ENCODE results near the gene MAN1A1.

MAN1A1 gene

GRCh38 chr6:119346936-119347335 is 2.6 kb downstream of the MAN1A1 start:
- no peak for DNase-seq (ENCODE audit: low read depth in 2 of 2, low spot score in 1 of 2)

- no peak for DNase-seq (ENCODE audit: low read depth in 2 of 2, low spot score in 1 of 2)
Measured at GRCh38 chr6:119346450-119346849, 3.1 kb downstream of the MAN1A1 start.

DNA sequence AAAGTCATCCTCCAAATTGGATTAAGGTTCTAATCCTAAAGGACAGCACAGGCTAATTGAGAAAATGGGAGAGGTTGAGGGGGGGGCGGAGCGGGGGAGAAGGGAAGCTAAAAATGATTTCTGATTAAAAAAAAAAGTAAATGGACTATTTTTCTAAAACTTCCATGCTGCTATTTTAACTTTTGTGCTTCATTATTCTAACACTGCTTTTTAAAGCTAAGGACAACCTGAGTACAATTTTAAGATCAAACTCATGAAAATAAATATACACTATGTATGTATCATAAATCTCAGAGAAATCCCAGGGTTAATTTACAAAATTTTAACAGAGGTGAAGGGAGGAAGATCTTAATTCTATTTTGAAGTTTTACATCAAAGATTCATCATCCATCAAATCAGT is 4.4 kb downstream of the MAN1A1 start:
- no peak for DNase-seq (ENCODE audit: low read depth in 2 of 2, low spot score in 1 of 2)

GRCh38 chr6:119344306-119344705 is 5.3 kb downstream of the MAN1A1 start:
- no peak for DNase-seq (ENCODE audit: low read depth in 2 of 2, low spot score in 1 of 2)

DNA sequence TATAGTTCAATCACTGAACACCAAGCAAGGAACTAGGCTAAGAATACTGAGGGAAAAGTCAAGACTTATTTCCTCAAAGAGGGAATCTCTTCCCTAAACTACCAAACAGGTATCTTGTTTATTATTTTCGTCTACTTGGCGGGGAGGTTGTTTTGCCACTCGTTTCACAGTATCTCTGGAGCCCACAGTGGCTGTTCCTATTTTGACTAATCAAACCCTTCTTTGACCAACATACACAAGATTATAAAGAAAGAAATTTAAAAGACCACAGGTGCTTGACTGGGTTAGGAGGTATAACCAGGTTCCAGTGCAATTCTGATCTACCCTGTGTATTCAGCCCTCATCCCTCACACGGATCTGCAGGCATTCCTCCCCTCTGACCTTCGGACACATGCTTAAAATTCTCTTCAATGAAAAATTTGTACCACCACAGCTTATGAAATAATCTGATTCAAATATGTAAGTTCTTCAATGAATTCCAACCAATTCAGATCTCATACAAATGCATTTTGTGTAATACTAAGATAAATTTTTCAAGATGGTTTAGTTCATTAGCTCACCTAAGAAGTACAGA is 5.9 kb downstream of the MAN1A1 start:
- no peak for DNase-seq (ENCODE audit: low read depth in 2 of 2, low spot score in 1 of 2)

DNA sequence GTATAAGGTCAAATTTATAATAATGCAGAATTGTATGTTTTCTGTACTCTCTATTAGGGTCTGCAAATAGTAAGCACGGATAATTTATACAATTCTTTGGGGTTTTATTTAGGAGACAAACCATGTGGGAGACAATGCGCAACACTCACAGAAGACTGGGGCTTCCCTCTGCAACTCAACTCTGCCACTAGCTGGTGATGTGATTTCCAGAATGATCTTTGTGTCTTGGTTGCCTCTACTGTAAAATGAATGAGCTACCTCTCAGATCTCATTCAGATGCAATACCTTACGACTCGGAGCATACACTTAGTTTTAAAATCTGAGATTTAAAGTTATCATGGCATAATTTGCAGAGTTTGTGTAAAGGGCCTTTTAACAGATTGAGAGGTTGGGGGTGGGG is 6.4 kb downstream of the MAN1A1 start:
- DNase-seq (ENCODE audit: low read depth in 2 of 2, low spot score in 1 of 2): no peak

DNA sequence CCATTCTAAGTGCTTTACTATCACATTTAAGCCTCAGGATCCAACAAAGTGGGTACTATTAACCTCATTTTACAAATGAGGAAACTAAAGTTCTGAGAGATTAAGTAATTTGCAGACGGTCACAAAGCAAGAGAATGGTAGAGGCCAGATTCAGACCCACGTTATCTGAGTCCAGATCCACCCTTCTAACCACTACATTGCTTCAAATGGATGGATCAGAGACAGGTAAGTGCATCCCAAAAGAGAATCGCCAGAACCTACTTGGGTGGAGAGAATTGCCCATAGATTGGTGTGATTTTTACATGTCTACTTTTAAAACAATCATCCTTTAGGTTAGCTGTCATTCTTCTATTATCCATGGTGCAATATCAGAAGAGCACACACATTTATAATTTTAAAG is 7.1 kb downstream of the MAN1A1 start:
- DNase-seq (ENCODE audit: low read depth in 2 of 2, low spot score in 1 of 2): no peak

GRCh38 chr6:119340796-119341487 is 8.6 kb downstream of the MAN1A1 start:
- no peak for DNase-seq (ENCODE audit: low read depth in 2 of 2, low spot score in 1 of 2)

DNA sequence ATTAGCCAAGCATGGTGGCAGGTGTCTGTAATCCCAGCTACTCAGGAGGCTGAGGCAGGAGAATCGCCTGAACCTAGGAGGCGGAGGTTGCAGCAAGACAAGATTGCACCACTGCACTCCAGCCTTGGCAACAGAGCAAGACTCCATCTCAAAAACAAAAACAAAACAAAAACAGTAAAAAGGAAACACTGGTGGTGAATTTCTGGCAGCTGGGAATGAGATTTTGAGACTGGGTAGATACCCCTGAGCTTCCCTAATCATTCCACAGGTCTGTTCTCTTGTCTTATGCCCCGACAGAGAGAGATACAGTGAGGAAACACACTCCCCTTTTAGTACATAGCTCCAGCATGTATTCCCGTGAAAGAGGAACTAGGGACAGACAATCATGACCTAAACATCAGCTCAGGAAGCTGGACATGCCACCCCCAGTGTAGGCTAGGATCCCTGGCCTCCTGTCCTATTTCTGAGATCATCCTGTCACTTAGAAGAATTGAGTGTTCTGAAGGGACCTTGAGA is 9.6 kb downstream of the MAN1A1 start:
- DNase-seq (ENCODE audit: low read depth in 2 of 2, low spot score in 1 of 2): no peak

DNA sequence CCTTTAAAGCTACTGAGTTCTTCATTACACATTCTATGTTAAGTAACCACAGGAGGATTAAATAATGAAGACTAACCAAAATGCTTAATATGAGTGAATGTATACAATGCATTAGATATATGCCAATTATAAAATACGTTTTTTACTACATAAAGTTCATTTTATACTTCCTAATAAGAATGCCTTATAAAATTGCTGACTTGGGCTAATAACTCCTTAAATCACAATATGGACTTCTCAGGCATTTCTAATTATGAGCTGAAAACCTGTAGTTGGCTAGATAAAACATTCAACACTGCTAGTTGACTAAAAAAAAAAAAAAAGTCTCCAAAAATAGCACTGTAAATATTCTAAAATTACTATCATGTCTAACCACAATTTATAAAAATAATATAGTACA is 11.8 kb downstream of the MAN1A1 start:
- no peak for DNase-seq (ENCODE audit: low read depth in 2 of 2, low spot score in 1 of 2)

DNA sequence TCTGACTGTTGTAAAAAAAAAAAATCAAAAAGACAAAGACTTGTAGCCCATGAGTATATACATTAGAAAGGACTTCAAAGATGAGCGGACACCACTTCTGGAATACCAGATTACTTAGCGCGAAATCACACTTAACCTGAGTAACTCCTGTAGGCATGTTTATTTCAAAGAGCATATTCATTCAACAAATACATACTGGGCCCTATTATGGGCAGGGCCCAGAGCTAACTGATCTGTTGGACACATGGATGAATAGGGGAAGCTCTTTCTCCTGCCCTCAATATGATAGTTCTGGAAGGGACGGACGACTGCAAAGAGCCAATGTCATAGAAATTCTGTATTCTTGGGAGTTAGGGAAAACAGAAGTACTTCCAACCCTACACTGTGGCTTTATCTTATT is 12.3 kb downstream of the MAN1A1 start:
- DNase-seq (ENCODE audit: low read depth in 2 of 2, low spot score in 1 of 2): no peak

DNA sequence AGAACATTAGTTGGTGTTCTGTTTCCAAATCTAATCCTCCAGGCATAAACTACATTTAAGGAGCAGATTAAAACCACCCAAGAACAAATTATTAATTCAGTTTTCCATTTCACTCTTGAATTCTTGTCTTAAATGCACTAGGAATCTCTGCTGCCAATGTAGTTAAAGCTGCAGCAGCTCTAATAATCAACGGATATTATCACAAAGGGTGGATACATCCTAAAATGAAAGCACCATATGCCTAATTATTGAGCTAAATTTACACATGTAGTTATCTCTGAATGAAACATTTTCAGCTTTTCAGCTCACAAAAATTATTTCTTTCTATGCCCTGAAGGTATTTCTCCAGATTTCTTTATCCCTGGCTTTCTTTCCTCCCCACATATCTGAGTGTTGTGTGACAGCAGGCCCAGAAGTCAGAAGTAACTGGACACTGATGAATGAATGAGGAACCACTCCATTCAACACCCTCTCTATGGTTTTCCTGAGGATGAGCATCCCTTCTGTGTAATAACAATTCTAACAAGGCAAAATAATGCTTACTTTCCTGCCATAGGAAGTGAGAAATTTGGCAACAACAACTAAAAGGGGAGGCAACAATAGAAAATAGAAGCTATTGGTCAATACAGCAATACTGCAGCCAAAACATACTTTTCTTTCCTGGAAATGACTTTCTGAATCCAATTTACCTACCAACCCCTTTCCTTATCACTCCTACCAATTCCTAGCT is 14.9 kb downstream of the MAN1A1 start:
- DNase-seq (ENCODE audit: low read depth in 2 of 2, low spot score in 1 of 2): no peak

DNA sequence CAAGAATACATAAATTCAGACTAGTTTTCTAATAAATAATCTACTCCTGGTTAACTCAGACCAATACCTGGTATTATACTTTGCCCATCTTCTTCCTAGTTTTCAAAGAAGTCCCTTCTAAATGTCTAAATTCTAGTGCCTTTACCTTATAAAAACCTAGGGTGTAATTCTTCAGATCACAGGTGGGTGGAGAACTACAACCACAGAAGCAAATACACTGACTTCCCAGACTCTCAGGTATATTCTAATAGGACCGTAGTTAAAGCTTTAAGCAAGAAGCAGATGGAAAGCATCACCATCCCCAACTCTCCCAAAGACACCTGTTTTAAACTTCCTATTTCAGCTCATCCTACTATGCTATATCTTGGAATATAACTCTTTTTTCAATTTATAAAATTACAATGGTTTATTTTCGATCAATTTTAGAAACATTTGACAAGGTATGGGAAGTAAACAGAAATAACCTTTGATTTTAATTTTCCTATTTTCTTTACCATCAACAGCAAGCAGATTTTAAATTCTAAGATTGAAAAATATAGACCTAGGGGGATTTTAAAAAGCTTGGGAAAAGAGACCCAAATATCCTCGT is 15.8 kb downstream of the MAN1A1 start:
- no peak for DNase-seq (ENCODE audit: low read depth in 2 of 2, low spot score in 1 of 2)

DNA sequence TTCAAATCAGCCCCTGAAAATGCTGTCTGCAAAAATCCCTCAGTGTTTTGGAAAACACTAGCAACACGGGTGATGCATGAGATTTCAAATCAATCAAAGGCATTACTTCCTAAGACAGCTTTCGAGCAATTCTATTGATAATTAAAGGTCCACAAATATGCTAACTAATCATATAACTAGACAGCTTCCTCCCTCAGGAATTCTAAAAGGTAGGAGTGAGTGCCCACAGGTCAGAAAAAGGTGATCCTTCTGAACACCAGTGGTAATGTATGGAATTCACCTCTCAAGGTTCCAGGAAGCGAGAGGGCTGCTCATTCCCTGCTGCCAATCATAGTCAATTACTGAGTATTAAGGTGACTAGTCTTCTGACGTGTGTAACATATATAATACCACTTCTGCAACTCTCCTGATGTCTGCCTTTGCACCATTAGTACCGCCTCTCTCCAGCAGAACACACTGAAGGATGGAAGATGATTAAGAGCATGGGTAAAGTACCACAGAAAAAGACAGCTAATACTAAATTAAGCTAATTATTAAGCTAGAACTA is 16.4 kb downstream of the MAN1A1 start:
- no peak for DNase-seq (ENCODE audit: low read depth in 2 of 2, low spot score in 1 of 2)

- no peak for DNase-seq (ENCODE audit: low read depth in 2 of 2, low spot score in 1 of 2)
Measured at GRCh38 chr6:119331663-119332286, 17.8 kb downstream of the MAN1A1 start.

DNA sequence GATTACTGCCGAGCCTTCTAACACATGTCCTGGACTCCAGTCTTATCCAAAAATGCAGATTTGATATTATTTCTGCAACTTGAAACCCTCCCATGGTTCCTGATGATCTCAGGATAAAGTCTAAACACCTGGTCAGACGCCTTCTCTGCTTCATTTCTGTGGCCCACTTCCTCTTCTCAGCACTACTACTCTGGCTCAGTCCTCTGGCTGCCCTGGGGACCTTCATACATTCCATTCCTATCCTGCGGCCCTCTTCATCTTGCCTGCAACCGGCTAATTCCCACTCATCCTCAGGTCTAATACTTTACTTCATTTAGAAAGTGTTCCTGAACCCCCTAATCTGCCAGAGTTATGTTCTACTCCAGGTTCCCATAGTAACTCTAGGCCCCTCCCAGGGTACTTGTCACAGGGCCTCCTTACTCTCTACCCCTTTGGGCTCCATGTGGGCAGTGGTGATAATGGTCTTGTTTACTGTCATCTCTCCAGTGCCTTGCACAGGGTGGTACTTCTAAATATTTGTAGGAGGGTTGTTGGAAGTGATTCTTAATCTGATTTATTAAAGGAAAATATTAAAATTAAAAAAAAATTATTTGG is 18.9 kb downstream of the MAN1A1 start:
- no peak for DNase-seq (ENCODE audit: low read depth in 2 of 2, low spot score in 1 of 2)

GRCh38 chr6:119329794-119330180 is 19.8 kb downstream of the MAN1A1 start:
- DNase-seq (ENCODE audit: low read depth in 2 of 2, low spot score in 1 of 2): no peak

GRCh38 chr6:119328892-119329793 is 20.4 kb downstream of the MAN1A1 start:
- no peak for DNase-seq (ENCODE audit: low read depth in 2 of 2, low spot score in 1 of 2)

DNA sequence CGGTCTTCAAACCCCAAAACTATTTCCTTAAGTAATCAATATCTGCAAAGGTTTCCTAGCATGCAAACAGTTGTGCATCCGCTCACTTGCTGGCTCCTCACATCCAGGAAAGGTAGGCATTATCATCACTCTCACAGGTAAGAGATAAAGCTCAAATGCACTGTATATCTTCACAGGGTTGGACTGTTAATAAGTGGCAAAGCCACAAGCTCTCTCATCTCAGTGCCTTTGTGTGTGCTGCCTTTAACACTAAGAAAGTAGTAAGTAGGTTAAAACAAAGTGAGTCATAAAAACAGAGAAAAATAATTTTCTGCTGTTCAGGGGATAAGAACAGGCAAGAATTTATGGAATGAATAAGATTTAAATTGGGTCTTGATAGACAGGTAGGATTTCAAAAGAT is 21.3 kb downstream of the MAN1A1 start:
- no peak for DNase-seq (ENCODE audit: low read depth in 2 of 2, low spot score in 1 of 2)

GRCh38 chr6:119327810-119328209 is 21.8 kb downstream of the MAN1A1 start:
- no peak for DNase-seq (ENCODE audit: low read depth in 2 of 2, low spot score in 1 of 2)
